Lung (tissue), 12 donors: Measurements from ENCODE around the gene NRG2. TPM values are rescaled to one million over a fixed set of nuclear protein-coding genes. Genes with fewer than 3 reads are reported as not detected.

Experiments used
- ATAC-seq: fragments of 200-7000 bp; cut with Tn5 transposase; one replicate; pipeline ENCODE4 v1.9.1; 2020; ENCODE audit warnings: moderate number of reproducible peaks; ENCODE audit not compliant: insufficient read depth, low FRiP score
- DNase-seq, 3 donors: peaks; one replicate each; pipeline ENCODE4 v3.0.0-alpha.2; 2013 to 2017
- H3K27ac ChIP-seq, 2 donors: one replicate each; pipeline ENCODE4 v1.5.1; 2013; ENCODE audit warnings: mild to moderate bottlenecking in 2 of 2, moderate library complexity in 2 of 2, control low read depth in 1 of 2, inconsistent platforms in 1 of 2, low read depth in 1 of 2, low read length in 1 of 2
- H3K27me3 ChIP-seq, 3 donors: one replicate each; pipeline ENCODE4 v1.5.1; 2013; ENCODE audit warnings: low read length in 2 of 3; ENCODE audit not compliant: control insufficient read depth in 3 of 3, insufficient read depth in 3 of 3
- H3K36me3 ChIP-seq, 4 donors: one replicate each; pipeline ENCODE4 v1.5.1; 2013; ENCODE audit warnings: low read length in 4 of 4, mild to moderate bottlenecking in 1 of 4, moderate library complexity in 1 of 4; ENCODE audit not compliant: control insufficient read depth in 4 of 4, insufficient read depth in 4 of 4
- H3K4me1 ChIP-seq, 5 donors: one replicate each; pipeline ENCODE4 v1.5.1; 2013; ENCODE audit warnings: low read length in 5 of 5, mild to moderate bottlenecking in 2 of 5, moderate library complexity in 1 of 5; ENCODE audit not compliant: control insufficient read depth in 5 of 5, insufficient read depth in 5 of 5
- H3K4me3 ChIP-seq: one replicate; pipeline ENCODE4 v1.5.1; 2013; ENCODE audit warnings: mild to moderate bottlenecking, control low read depth, moderate library complexity
- H3K9ac ChIP-seq, 2 donors: one replicate each; pipeline ENCODE4 v1.5.1; 2013; ENCODE audit warnings: low read length in 2 of 2, control low read depth in 1 of 2; ENCODE audit not compliant: insufficient read depth in 1 of 2
- H3K9me3 ChIP-seq, 4 donors: one replicate each; pipeline ENCODE4 v1.5.1; 2013; ENCODE audit warnings: low read length in 3 of 4, mild to moderate bottlenecking in 1 of 4, moderate library complexity in 1 of 4; ENCODE audit not compliant: control insufficient read depth in 4 of 4, insufficient read depth in 3 of 4
- WGBS, 2 donors: extraction: QIAGEN DNeasy Blood & Tissue Kit; methylation state at CpG; one replicate each; pipeline ENCODE4 v1.1.7; 2013; 5-methylcytosine and 5-hydroxymethylcytosine counted together
- polyA plus RNA-seq, 2 donors: library from polyadenylated mRNA; stranded (reverse); fragments of 200-250 nt; gene quantifications; one replicate each; pipeline ENCODE4 v1.2.1, GENCODE V29; 2013
- total RNA-seq, 2 donors: library from RNA; depleted of rRNA in 1 of 2; stranded (reverse); fragments of >200 nt in 1 of 2; gene quantifications; one replicate each; pipeline ENCODE4 v1.2.1, GENCODE V29; 2014 to 2021
- TF ChIP-seq, protein P1 (sequence below): IDR thresholded peaks from 2 replicates; pipeline ENCODE4 v1.5.1; 2012; ENCODE audit warnings: mild to moderate bottlenecking; ENCODE audit errors: control extremely low read depth, extremely low read depth
- donor health status: control.
- donor health status: control.
- donor health status: Bipolar disorder and iron deficiency.
- donor health status: healthy.
- donor health status: DM: yes; HTN: yes; CAD: no.

Gene NRG2
- total and polyA plus RNA-seq, 4 donors, result 0.41 to 3.0 (median 1.0) TPM

DNA sequence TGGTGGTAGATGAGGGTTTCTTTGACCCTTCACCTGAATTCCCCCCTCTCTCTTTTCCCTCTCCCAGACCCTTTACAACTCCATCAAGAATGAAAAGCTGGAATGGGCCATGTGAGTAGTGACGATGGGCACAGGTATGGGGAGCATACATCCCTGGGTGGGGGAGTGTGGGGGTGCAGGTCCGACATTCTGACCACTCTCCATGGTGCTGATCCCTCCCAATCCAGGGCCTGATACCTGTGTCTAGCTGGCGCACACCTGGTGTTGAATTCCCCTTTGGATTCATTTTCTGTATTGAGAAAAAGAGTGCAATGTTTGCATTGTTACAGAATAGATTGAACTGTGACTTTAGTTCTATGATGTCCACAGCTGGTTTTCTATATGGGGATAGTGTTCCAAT lies 207.4 kb downstream of the NRG2 start:
- no peak overlapping the region for H3K4me3 ChIP-seq
- H3K4me1 ChIP-seq, result no peaks in the 10 kb centered on the region
- H3K27me3 ChIP-seq, result peaks cover 0 to 6% (median 0%) of the 10 kb centered on the region in 3 donors
- H3K36me3 ChIP-seq, result no peaks in the 10 kb centered on the region
- ATAC-seq, result no peak
- TF ChIP-seq, protein P1, sequence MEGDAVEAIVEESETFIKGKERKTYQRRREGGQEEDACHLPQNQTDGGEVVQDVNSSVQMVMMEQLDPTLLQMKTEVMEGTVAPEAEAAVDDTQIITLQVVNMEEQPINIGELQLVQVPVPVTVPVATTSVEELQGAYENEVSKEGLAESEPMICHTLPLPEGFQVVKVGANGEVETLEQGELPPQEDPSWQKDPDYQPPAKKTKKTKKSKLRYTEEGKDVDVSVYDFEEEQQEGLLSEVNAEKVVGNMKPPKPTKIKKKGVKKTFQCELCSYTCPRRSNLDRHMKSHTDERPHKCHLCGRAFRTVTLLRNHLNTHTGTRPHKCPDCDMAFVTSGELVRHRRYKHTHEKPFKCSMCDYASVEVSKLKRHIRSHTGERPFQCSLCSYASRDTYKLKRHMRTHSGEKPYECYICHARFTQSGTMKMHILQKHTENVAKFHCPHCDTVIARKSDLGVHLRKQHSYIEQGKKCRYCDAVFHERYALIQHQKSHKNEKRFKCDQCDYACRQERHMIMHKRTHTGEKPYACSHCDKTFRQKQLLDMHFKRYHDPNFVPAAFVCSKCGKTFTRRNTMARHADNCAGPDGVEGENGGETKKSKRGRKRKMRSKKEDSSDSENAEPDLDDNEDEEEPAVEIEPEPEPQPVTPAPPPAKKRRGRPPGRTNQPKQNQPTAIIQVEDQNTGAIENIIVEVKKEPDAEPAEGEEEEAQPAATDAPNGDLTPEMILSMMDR, result no peak
- peak in 1 of 3 donors; percentile 11 for DNase-seq
- no peak overlapping the region for H3K9ac ChIP-seq
- no peak overlapping the region for H3K27ac ChIP-seq
- H3K9me3 ChIP-seq, result peaks cover 0 to 3% (median 0%) of the 10 kb centered on the region in 4 donors
- 54 to 57% methylated on average over 3 of the region's 3 CpGs for WGBS, 2 donors

DNA sequence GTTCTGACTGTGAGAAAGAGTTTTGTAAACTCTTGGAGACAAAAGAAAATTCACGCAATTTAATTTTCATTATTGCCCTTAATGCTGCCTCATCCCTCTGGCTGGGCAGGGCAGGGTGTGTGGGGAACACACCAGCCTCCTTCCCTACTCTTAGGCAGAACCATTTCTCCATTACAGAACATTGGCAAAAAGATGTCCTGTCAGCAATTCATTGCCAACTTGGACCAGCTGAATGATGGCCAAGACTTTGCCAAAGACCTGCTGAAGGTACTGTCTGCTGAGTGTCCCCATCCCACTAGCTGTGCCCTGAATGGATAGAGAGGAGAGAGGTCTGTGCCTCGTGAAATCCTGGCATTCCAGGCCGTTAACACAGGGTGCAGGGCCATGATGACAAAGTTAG lies 209.6 kb downstream of the NRG2 start:
- Histone ChIP-seq H3K36me3 (no peaks in the 10 kb centered on the region), H3K9me3 (peaks cover 0 to 3% (median 0%) of the 10 kb centered on the region in 4 donors), H3K4me3 (no peak overlapping the region), H3K27ac (no peak overlapping the region), H3K4me1 (no peaks in the 10 kb centered on the region), H3K27me3 (peaks cover 0 to 6% (median 0%) of the 10 kb centered on the region in 3 donors), H3K9ac (no peak overlapping the region)
- TF ChIP-seq, protein P1, result no peak
- no peak for ATAC-seq
- DNase-seq, result no peak
- WGBS, 2 donors, result 53 to 61% methylated on average over 3 of the region's 3 CpGs

DNA sequence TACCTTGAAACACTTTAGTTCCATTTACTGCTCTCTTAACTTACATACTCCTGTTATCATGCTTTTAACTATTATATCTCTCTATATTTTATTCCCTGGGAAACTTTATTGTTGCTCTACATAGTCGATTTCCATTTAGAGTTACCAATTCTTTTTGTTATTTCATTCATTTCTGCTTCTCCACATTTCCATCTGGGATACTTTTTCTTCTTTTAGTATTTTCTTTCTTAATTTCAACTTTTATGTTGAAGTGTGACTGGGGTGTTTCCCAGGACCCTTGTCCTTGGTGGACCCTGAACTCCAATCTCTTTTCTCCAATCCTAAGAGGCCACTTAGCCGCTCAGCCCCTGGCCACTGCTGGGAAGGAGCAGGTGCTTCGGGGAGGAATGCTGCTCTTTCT lies 211.5 kb downstream of the NRG2 start:
- H3K9ac ChIP-seq, result no peak overlapping the region
- H3K27me3 ChIP-seq, result peaks cover 0 to 6% (median 0%) of the 10 kb centered on the region in 3 donors
- TF ChIP-seq, protein P1, result no peak
- H3K4me1 ChIP-seq, result no peaks in the 10 kb centered on the region
- peaks cover 0 to 3% (median 0%) of the 10 kb centered on the region in 4 donors for H3K9me3 ChIP-seq
- 59 to 65% methylated on average over 3 of the region's 3 CpGs for WGBS, 2 donors
- H3K4me3 ChIP-seq, result no peak overlapping the region
- DNase-seq (peak in 1 of 3 donors; percentile 7), ATAC-seq (no peak)
- H3K27ac ChIP-seq, result no peak overlapping the region
- no peaks in the 10 kb centered on the region for H3K36me3 ChIP-seq

DNA sequence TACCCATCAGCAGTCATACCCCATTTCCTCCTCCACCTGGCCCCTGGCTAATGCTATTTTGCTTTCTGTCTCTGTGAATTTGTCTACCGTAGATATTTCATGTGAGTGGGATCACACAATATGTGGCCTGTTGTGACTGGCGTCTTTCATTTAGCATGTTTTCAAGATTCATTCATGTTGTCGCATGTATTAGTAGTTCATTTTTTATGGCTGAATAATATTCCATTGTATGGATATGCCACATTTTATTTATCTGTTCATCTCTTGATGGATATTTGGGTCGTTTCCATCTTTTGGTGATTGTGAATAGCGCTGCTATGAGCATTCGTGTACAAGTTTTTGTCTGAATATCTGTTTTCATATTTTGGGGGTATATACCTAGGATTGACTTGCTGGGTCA lies 213.6 kb downstream of the NRG2 start:
- Histone ChIP-seq H3K4me3 (no peak overlapping the region), H3K9ac (no peak overlapping the region), H3K4me1 (no peaks in the 10 kb centered on the region), H3K9me3 (peaks cover 0 to 3% (median 0%) of the 10 kb centered on the region in 4 donors), H3K27me3 (peaks cover 0 to 6% (median 0%) of the 10 kb centered on the region in 3 donors), H3K27ac (no peak overlapping the region), H3K36me3 (no peaks in the 10 kb centered on the region)
- 89 to 92% methylated on average over 6 of the region's 6 CpGs for WGBS, 2 donors
- ATAC-seq, result no peak
- TF ChIP-seq, protein P1, result no peak
- no peak for DNase-seq
